A549 (cell line): ENCODE measurements around the gene ALDH3B1. TPM values are rescaled to one million over a fixed set of nuclear protein-coding genes. Genes with fewer than 3 reads are reported as not detected.

Source experiments
- ATAC-seq, 2 experiments: fragments of 200-7000 bp in 1 of 2; fragments of >200 bp in 1 of 2; cut with Nextera tagmentation in 1 of 2; cut with Tn5 transposase in 1 of 2; 3 replicates each; pipeline versions ENCODE4 v1.8.0 to v1.9.1; 2018 to 2020; ENCODE audit warnings: mild to moderate bottlenecking in 1 of 2, moderate library complexity in 1 of 2
- CTCF ChIA-PET: fragments of 300-600 bp; sonication (Branson Sonifier 250); formaldehyde crosslinking; extraction: SDS; loops from one replicate; lab custom pipeline; 2021; ENCODE audit warnings: antibody characterized with exemption, inconsistent platforms; lab: Yijun Ruan, JAX
- POLR2A ChIA-PET: fragments of 350-600 bp; formaldehyde crosslinking; extraction: SDS; loops from one replicate; lab custom pipeline; 2021; ENCODE audit warnings: antibody characterized with exemption, inconsistent platforms; lab: Yijun Ruan, JAX
- DNase-seq, 2 experiments: peaks; one replicate each; pipeline versions ENCODE4 v3.0.0 to v3.0.0-alpha.2; 2011 to 2016; ENCODE audit warnings: low read depth in 1 of 2, low spot score in 1 of 2
- FAIRE-seq: peaks from 2 replicates; lab custom pipeline; 2011; peaks lifted over from hg19 to GRCh38; lab: Jason Lieb, UNC
- H3K27ac ChIP-seq, 2 experiments: fragments of >200 bp; sonication (Bioruptor Twin); formaldehyde crosslinking; 3 replicates each; pipeline ENCODE4 v1.5.1; 2016 to 2017
- H3K4me1 ChIP-seq: fragments of >200 bp; sonication (Bioruptor Twin); formaldehyde crosslinking; 3 replicates; pipeline ENCODE4 v1.6.1; 2016
- H3K4me2 ChIP-seq: fragments of >200 bp; sonication (Bioruptor Twin); formaldehyde crosslinking; 3 replicates; pipeline ENCODE4 v1.6.1; 2016
- H3K4me3 ChIP-seq: fragments of >200 bp; sonication (Bioruptor Twin); formaldehyde crosslinking; 3 replicates; pipeline ENCODE4 v1.5.1; 2016
- H3K9me3 ChIP-seq: fragments of >200 bp; sonication (Bioruptor Twin); formaldehyde crosslinking; 3 replicates; pipeline ENCODE4 v1.6.1; 2016
- BHLHE40 ChIP-seq: IDR thresholded peaks from 2 replicates; pipeline ENCODE4 v1.6.1; 2012; ENCODE audit warnings: low read depth, low read length, inconsistent platforms
- CBX8 ChIP-seq: fragments of 200-600 bp; sonication (generic); IDR thresholded peaks from 2 replicates; pipeline ENCODE4 v1.6.1; 2016
- EP300 ChIP-seq, 2 experiments: fragments of >200 bp; sonication (Bioruptor Twin); formaldehyde crosslinking; IDR thresholded peaks; 2 replicates in 1 of 2; 3 replicates in 1 of 2; pipeline ENCODE4 v1.6.1; 2016 to 2017
- FOSB ChIP-seq: fragments of 250-450 bp; sonication (Bioruptor Pico); IDR thresholded peaks from 2 replicates; pipeline ENCODE4 v1.5.0; 2020; ENCODE audit warnings: mild to moderate bottlenecking, moderate library complexity
- HES2 ChIP-seq: fragments of >200 bp; sonication (Bioruptor Twin); formaldehyde crosslinking; IDR thresholded peaks from 2 replicates; pipeline ENCODE4 v1.6.1; 2016
- HEYL ChIP-seq: fragments of 250-450 bp; sonication (Bioruptor Pico); IDR thresholded peaks from 2 replicates; pipeline ENCODE4 v1.8.0; 2021; ENCODE audit warnings: mild to moderate bottlenecking, moderate library complexity
- MAX ChIP-seq: IDR thresholded peaks from 2 replicates; pipeline ENCODE4 v1.6.1; 2012
- NR3C1 ChIP-seq: fragments of >200 bp; sonication (Bioruptor Twin); formaldehyde crosslinking; IDR thresholded peaks from 3 replicates; pipeline ENCODE4 v1.6.1; 2017
- POLR2A ChIP-seq: IDR thresholded peaks from 2 replicates; pipeline ENCODE4 v1.6.1; 2012; ENCODE audit warnings: mild to moderate bottlenecking, low read length
- RARB ChIP-seq: fragments of 250-450 bp; sonication (Bioruptor Pico); IDR thresholded peaks from 2 replicates; pipeline ENCODE4 v1.8.0; 2021; ENCODE audit warnings: mild to moderate bottlenecking, moderate library complexity
- REST ChIP-seq: fragments of 200-600 bp; sonication (generic); IDR thresholded peaks from 2 replicates; pipeline ENCODE4 v1.6.1; 2016; ENCODE audit warnings: antibody characterized with exemption, mild to moderate bottlenecking, moderate library complexity
- RFX5 ChIP-seq: fragments of 450-650 bp; IDR thresholded peaks from 2 replicates; pipeline ENCODE4 v1.7.1; 2014; ENCODE audit warnings: antibody characterized with exemption, mild to moderate bottlenecking, moderate library complexity
- RNF2 ChIP-seq: fragments of 200-600 bp; sonication (generic); IDR thresholded peaks from 2 replicates; pipeline ENCODE4 v1.6.1; 2016; ENCODE audit warnings: low read depth, mild to moderate bottlenecking, antibody characterized with exemption, moderate library complexity, borderline replicate concordance
- ZC3H11A ChIP-seq: fragments of 450-650 bp; IDR thresholded peaks from 2 replicates; pipeline ENCODE4 v1.6.1; 2014; ENCODE audit warnings: antibody characterized with exemption, mild to moderate bottlenecking
- ZFP36 ChIP-seq: fragments of 450-650 bp; IDR thresholded peaks from 2 replicates; pipeline ENCODE4 v1.6.1; 2014; ENCODE audit warnings: borderline replicate concordance; ENCODE audit not compliant: partially characterized antibody
- WGBS: methylation state at CpG from one replicate; pipeline ENCODE4 v1.1.6; 2017; ENCODE audit errors: missing lambda C conversion rate; 5-methylcytosine and 5-hydroxymethylcytosine counted together
- polyA plus RNA-seq, 4 experiments: library from polyadenylated mRNA; depleted of rRNA in 3 of 4; stranded (reverse); fragments of >200 nt; fragmentation: RNase III in 1 of 4; extraction: RNeasy Plus Mini Kit Qiagen cat#74134 plus additional on column Dnase treatment in 1 of 4; gene quantifications; 2 replicates in 3 of 4; 3 replicates in 1 of 4; pipeline ENCODE4 v1.2.3, GENCODE V29; 2011 to 2017
- TF ChIP-seq, protein P1 (sequence below): fragments of 150-350 bp; IDR thresholded peaks from 2 replicates; pipeline ENCODE4 v1.6.1; 2014; ENCODE audit warnings: low read depth, mild to moderate bottlenecking, low read length
- TF ChIP-seq, protein P2 (sequence below): fragments of 250-450 bp; sonication (Bioruptor Pico); IDR thresholded peaks from 2 replicates; pipeline ENCODE4 v1.5.0; 2021; ENCODE audit warnings: mild to moderate bottlenecking, moderate library complexity, borderline replicate concordance

The ALDH3B1 gene
- polyA plus RNA-seq, 2 of the 4 experiments (the other 2 are of a cell fraction) = 93.7 to 130 TPM

DNA sequence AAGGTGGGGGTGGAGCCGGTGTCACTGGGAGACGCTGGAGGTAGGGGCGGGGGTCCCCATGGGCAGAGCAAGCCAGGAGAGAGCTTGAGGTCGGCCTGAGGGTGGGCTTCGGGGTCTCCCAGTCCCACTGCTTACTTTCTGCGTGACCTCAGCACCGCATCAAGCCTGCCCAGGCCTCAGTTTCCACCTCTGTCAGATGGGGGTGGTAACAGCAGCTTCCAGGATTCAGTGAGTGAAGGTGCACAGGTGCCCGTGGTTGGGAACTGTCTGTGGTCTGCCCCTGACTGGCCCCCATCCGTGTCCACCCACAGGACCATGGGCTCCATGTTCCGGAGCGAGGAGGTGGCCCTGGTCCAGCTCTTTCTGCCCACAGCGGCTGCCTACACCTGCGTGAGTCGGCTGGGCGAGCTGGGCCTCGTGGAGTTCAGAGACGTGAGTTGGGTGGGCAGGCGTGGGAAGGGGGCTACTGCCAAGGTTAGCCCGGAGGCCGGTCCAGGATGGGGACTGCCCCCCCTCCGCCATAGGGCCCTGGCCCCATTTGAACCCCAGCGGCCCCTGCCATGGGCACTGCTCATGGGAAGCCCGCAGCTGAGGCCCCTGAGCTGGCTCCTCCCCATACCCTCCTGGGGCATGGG lies 30.9 kb downstream of the ALDH3B1 start:
- CTCF ChIA-PET = interaction anchor here (0.9 to 7.3 kb wide), 6 partner anchors 12 to 256 kb away, joined by 4 to 60 read pairs (median 6); partner anchors contain the start of gene ALDH3B1

DNA sequence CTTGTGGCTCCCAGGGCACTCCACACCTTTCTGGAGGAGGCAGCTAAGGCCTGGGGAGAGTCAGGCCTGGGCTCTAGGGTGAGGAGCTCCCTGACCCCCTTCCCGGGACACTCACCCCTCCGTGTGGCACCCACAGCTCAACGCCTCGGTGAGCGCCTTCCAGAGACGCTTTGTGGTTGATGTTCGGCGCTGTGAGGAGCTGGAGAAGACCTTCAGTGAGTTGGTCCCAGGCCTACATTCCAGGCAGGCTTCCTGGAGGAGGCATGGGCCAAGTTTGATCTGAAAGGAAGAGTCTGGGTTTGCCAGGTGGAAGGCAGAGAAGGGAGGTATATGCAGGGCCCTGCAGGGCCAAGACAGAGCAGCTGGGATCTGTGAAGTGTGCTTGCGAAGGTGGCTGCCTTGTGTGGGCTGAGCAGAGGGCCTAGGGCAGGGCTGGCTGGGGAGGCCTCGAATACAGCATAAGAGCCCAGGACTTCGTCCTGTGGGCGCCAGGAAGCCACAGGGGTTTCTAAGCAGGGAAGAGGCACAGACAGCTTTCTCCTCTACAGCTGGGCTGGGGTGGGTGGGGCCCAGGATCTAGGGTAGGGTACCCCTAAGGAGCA lies 31.6 kb downstream of the ALDH3B1 start:
- WGBS = 85% methylated on average over 12 of the region's 12 CpGs
- CTCF ChIA-PET = interaction anchor here (0.7 to 7.3 kb wide), 10 partner anchors 11 to 255 kb away, joined by 3 to 60 read pairs (median 5); partner anchors contain the start of gene ALDH3B1
- Histone ChIP-seq H3K27ac (peak overlapping the region in 1 of 2 experiments; percentile 96; a peak in 3 of 6 replicates), H3K4me1 (peaks cover 49% of the 10 kb centered on the region), H3K4me3 (no peak overlapping the region), H3K9me3 (no peaks in the 10 kb centered on the region)
- no peak for FAIRE-seq
- TF ChIP-seq RNF2 (no peak), MAX (0 out of 2 replicates have a peak, but pooled peaks have one; percentile 13), ZFP36 (peak; percentile 97)
- TF ChIP-seq, all 56 proteins: peak for 2
- no peak for ATAC-seq
- POLR2A ChIA-PET = interaction anchor here (1.5 to 2.5 kb wide), 2 partner anchors 29 to 31 kb away, joined by 4 to 9 read pairs; partner anchors contain the start of gene ALDH3B1
- DNase-seq = no peak
- peak overlapping the region; percentile 94 for H3K4me2 ChIP-seq

More for the DNA sequence above, 30.9 kb downstream of the ALDH3B1 start:
- FAIRE-seq (no peak), ATAC-seq (no peak), DNase-seq (no peak)
- TF ChIP-seq CBX8 = no peak
- TF ChIP-seq, protein P1, sequence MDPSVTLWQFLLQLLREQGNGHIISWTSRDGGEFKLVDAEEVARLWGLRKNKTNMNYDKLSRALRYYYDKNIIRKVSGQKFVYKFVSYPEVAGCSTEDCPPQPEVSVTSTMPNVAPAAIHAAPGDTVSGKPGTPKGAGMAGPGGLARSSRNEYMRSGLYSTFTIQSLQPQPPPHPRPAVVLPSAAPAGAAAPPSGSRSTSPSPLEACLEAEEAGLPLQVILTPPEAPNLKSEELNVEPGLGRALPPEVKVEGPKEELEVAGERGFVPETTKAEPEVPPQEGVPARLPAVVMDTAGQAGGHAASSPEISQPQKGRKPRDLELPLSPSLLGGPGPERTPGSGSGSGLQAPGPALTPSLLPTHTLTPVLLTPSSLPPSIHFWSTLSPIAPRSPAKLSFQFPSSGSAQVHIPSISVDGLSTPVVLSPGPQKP = no peak
- H3K27ac ChIP-seq = peak overlapping the region; percentile 95 to 96
- H3K4me1 ChIP-seq = peaks cover 49% of the 10 kb centered on the region
- whole genome bisulfite sequencing = 76% methylated on average over 13 of the region's 23 CpGs
- POLR2A ChIA-PET = interaction anchor here (1.8 to 2.5 kb wide), 2 partner anchors 27 to 31 kb away, joined by 5 to 9 read pairs; partner anchors contain the start of gene ALDH3B1
- peak overlapping the region; percentile 60 for H3K4me3 ChIP-seq
- peak overlapping the region; percentile 94 for H3K4me2 ChIP-seq
- H3K9me3 ChIP-seq = no peaks in the 10 kb centered on the region

DNA sequence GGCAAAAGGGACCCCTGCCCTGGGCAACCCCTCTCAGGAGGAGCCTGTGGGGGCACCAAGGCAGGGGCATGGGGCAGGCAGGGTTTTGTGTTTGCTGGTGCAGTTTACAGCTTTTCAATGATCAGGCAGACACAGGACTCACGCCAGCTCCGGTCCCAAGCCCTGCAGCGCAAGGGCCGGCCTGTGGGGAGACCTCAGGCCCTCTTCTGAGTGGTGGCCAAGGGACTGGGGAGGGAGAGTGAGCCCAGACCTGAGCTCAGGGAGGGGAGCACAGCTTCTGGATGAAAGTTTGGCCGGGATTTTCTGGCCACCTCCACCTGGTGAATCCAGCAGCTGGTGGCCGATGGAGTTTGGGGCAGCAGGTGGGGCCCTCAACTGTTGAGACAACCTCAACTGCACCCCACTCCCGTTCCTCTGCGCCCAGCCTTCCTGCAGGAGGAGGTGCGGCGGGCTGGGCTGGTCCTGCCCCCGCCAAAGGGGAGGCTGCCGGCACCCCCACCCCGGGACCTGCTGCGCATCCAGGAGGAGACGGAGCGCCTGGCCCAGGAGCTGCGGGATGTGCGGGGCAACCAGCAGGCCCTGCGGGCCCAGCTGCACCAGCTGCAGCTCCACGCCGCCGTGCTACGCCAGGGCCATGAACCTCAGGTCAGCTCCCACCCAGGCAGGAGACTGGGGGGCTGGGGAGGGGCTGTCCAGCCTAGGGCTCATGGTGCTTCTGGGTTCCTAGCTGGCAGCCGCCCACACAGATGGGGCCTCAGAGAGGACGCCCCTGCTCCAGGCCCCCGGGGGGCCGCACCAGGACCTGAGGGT lies 32.3 kb downstream of the ALDH3B1 start:
- ChIA-PET POLR2A (interaction anchor here (0.7 to 2.5 kb wide), 3 partner anchors 28 to 32 kb away, joined by 3 to 9 read pairs (median 4); partner anchors contain the start of gene ALDH3B1), CTCF (interaction anchor here (0.7 to 7.3 kb wide), 11 partner anchors 10 to 166 kb away, joined by 3 to 60 read pairs (median 5); partner anchors contain the start of gene ALDH3B1)
- H3K9me3 ChIP-seq = no peaks in the 10 kb centered on the region
- H3K4me1 ChIP-seq = peaks cover 48% of the 10 kb centered on the region
- H3K4me2 ChIP-seq = peak overlapping the region; percentile 47; the same call in 2 of the 3 replicates
- no peak for ATAC-seq
- TF ChIP-seq REST = no peak
- no peak overlapping the region for H3K4me3 ChIP-seq
- 87% methylated on average over 12 of the region's 27 CpGs for whole genome bisulfite sequencing
- no peak for DNase-seq
- no peak for FAIRE-seq
- H3K27ac ChIP-seq = peak overlapping the region; percentile 60 to 96; a peak in 5 of 6 replicates

DNA sequence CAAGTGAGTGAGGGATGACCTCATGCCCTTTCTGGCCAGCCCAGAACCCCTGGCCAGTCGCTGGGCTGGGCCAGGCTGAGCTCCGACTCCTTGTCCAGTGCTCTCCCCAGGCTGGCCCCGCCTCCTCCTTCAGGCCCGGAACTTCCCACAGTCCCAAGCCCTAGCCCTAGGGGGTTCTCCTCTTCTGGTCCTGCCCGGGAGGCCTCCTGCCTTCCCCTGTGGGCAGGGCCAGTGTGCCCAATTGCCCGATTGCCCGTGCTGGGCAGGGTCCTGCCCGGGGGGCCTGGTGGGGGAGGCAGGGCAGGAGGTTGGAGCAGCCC lies 32.9 kb downstream of the ALDH3B1 start:
- peak overlapping the region; percentile 60 to 96; a peak in 5 of 6 replicates for H3K27ac ChIP-seq
- DNase-seq (no peak), FAIRE-seq (no peak), ATAC-seq (no peak)
- 57% methylated on average over 4 of the region's 8 CpGs for WGBS
- peak overlapping the region; percentile 47; the same call in 2 of the 3 replicates for H3K4me2 ChIP-seq
- TF ChIP-seq HEYL (CRISPR knock-in tag) (no peak), BHLHE40 (no peak), RARB (no peak), ZC3H11A (no peak), POLR2A (no peak), CBX8 (no peak), FOSB (no peak), RFX5 (no peak), HES2 (no peak), NR3C1 (no peak), EP300 (IDR thresholded peaks at IDR 0.05) (no peak), RNF2 (no peak)
- TF ChIP-seq, protein P2, sequence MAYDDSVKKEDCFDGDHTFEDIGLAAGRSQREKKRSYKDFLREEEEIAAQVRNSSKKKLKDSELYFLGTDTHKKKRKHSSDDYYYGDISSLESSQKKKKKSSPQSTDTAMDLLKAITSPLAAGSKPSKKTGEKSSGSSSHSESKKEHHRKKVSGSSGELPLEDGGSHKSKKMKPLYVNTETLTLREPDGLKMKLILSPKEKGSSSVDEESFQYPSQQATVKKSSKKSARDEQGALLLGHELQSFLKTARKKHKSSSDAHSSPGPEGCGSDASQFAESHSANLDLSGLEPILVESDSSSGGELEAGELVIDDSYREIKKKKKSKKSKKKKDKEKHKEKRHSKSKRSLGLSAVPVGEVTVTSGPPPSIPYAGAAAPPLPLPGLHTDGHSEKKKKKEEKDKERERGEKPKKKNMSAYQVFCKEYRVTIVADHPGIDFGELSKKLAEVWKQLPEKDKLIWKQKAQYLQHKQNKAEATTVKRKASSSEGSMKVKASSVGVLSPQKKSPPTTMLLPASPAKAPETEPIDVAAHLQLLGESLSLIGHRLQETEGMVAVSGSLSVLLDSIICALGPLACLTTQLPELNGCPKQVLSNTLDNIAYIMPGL = no peak
- H3K4me1 ChIP-seq = peaks cover 43% of the 10 kb centered on the region
- no peak overlapping the region for H3K4me3 ChIP-seq
- ChIA-PET CTCF (interaction anchor here (0.9 to 7.3 kb wide), 9 partner anchors 10 to 404 kb away, joined by 3 to 60 read pairs (median 5); partner anchors contain the start of gene ALDH3B1), POLR2A (interaction anchor here (0.7 to 1.5 kb wide), 4 partner anchors 19 to 32 kb away, joined by 3 to 4 read pairs (median 3); no protein-coding TSS in a partner anchor)
- H3K9me3 ChIP-seq = no peaks in the 10 kb centered on the region
